K562 (cell line): ENCODE measurements around the gene ID4. TPM values are rescaled to one million over a fixed set of nuclear protein-coding genes. Genes with fewer than 3 reads are reported as not detected.

Source experiments
- ATAC-seq: fragments of 200-7000 bp; cut with Tn5 transposase; 3 replicates; pipeline ENCODE4 v1.9.1; 2020; ENCODE audit warnings: moderate library complexity
- Bru-seq: library from RNA; stranded (reverse); fragments of 400-500 nt; gene quantifications from one replicate; lab custom pipeline; 2021; lab: Mats Ljungman, UMichigan
- BruChase-seq, 2 experiments: library from RNA; stranded (reverse); fragments of 400-500 nt; gene quantifications; one replicate each; lab custom pipeline; 2021; lab: Mats Ljungman, UMichigan
- BruUV-seq: library from RNA; stranded (reverse); fragments of 400-500 nt; replicated peaks from 2 replicates; lab custom pipeline; 2021; lab: Mats Ljungman, UMichigan
- CTCF ChIA-PET: fragments of 300-600 bp; formaldehyde crosslinking; extraction: SDS; loops from one replicate; lab custom pipeline; 2021; ENCODE audit warnings: low intra/inter-chr PET ratio; lab: Yijun Ruan, JAX
- POLR2A ChIA-PET: fragments of 300-600, 350-650 bp; sonication (Branson Sonifier 250); formaldehyde crosslinking; extraction: SDS; loops from one replicate; lab custom pipeline; 2021; ENCODE audit warnings: antibody characterized with exemption, inconsistent platforms; lab: Yijun Ruan, JAX
- DNase-seq, 4 experiments: peaks; one replicate each; pipeline versions ENCODE4 v3.0.0 to v3.0.0-alpha.2; 2011 to 2018; ENCODE audit warnings: low spot score in 3 of 4, mixed read lengths in 3 of 4; ENCODE audit errors: extremely low read depth in 1 of 4
- FAIRE-seq: peaks from 2 replicates; lab custom pipeline; 2011; peaks lifted over from hg19 to GRCh38; lab: Jason Lieb, UNC
- H2AFZ ChIP-seq: 2 replicates; pipeline ENCODE4 v1.6.0; 2011; ENCODE audit warnings: low read depth, low read length, control low read depth, inconsistent platforms
- H3K27ac ChIP-seq: fragments of 200-600 bp; 3 replicates; pipeline ENCODE4 v1.8.0; 2011; ENCODE audit warnings: low read depth, mild to moderate bottlenecking, control low read depth, inconsistent platforms, low read length, moderate library complexity, mixed read lengths; ENCODE audit errors: extremely low read depth
- H3K27me3 ChIP-seq, 2 experiments: fragments of 300-600 bp in 1 of 2; 2 replicates in 1 of 2; 3 replicates in 1 of 2; pipeline versions ENCODE4 v1.6.0 to v1.8.0; 2011; ENCODE audit warnings: inconsistent platforms in 2 of 2, low read length in 2 of 2, mild to moderate bottlenecking in 1 of 2, mixed read lengths in 1 of 2, moderate library complexity in 1 of 2; ENCODE audit not compliant: control insufficient read depth in 2 of 2, insufficient read depth in 2 of 2
- H3K36me3 ChIP-seq: fragments of 300-600 bp; 3 replicates; pipeline ENCODE4 v1.8.0; 2011; ENCODE audit warnings: mild to moderate bottlenecking, low read length, inconsistent platforms; ENCODE audit not compliant: control insufficient read depth, insufficient read depth
- H3K4me1 ChIP-seq, 2 experiments: fragments of 200-600 bp in 1 of 2; replicated peaks in 1 of 2; 2 replicates in 1 of 2; 3 replicates in 1 of 2; pipeline versions ENCODE4 v1.5.1 to v1.8.0; 2011; ENCODE audit warnings: inconsistent platforms in 2 of 2, low read length in 2 of 2, mild to moderate bottlenecking in 1 of 2, mixed read lengths in 1 of 2, moderate library complexity in 1 of 2; ENCODE audit not compliant: control insufficient read depth in 2 of 2, insufficient read depth in 2 of 2
- H3K4me2 ChIP-seq: 2 replicates; pipeline ENCODE4 v1.6.1; 2011; ENCODE audit warnings: low read length, control low read depth, inconsistent platforms, mixed read lengths; ENCODE audit not compliant: insufficient read depth
- H3K4me3 ChIP-seq: fragments of 200-600 bp; sonication (generic), shearing (Covaris generic); 2 replicates; pipeline ENCODE4 v1.5.1; 2016; ENCODE audit warnings: control low read depth, inconsistent platforms
- H3K79me2 ChIP-seq: fragments of 200-600 bp; 3 replicates; pipeline ENCODE4 v1.8.0; 2011; ENCODE audit warnings: low read length, inconsistent platforms; ENCODE audit not compliant: control insufficient read depth, insufficient read depth
- H3K9ac ChIP-seq, 2 experiments: 2 replicates each; pipeline versions ENCODE4 v1.6.0 to v1.6.1; 2011; ENCODE audit warnings: low read depth in 2 of 2, low read length in 2 of 2, control low read depth in 1 of 2, inconsistent platforms in 1 of 2, mild to moderate bottlenecking in 1 of 2, mixed read lengths in 1 of 2; ENCODE audit not compliant: insufficient read depth in 1 of 2
- H3K9me1 ChIP-seq: one replicate; pipeline ENCODE4 v1.6.0; 2011; ENCODE audit warnings: inconsistent platforms, mild to moderate bottlenecking, low read length, moderate library complexity; ENCODE audit not compliant: control insufficient read depth, insufficient read depth
- H3K9me3 ChIP-seq: replicated peaks from 2 replicates; pipeline ENCODE4 v1.5.1; 2011; ENCODE audit warnings: low read depth, low read length, inconsistent platforms; ENCODE audit not compliant: control insufficient read depth, insufficient read depth
- H4K20me1 ChIP-seq: replicated peaks from 2 replicates; pipeline ENCODE4 v1.6.1; 2011; ENCODE audit warnings: low read length, inconsistent platforms, mixed read lengths; ENCODE audit not compliant: control insufficient read depth, insufficient read depth
- NFIX ChIP-seq: fragments of 250-450 bp; sonication (Bioruptor Pico); IDR thresholded peaks from 2 replicates; pipeline ENCODE4 v1.4.0; 2020; ENCODE audit warnings: low read depth, mild to moderate bottlenecking, moderate library complexity
- PCBP2 ChIP-seq: fragments of 200-400 bp; formaldehyde crosslinking; IDR thresholded peaks from 2 replicates; pipeline ENCODE4 v1.6.1; 2018; ENCODE audit warnings: low read length, low read depth, mild to moderate bottlenecking, moderate library complexity; ENCODE audit not compliant: poor library complexity, severe bottlenecking
- PHTF2 ChIP-seq: fragments of 250-450 bp; sonication (Bioruptor Pico); IDR thresholded peaks from 2 replicates; pipeline ENCODE4 v1.5.0; 2021; ENCODE audit warnings: mild to moderate bottlenecking
- SRSF1 ChIP-seq: fragments of 200-400 bp; formaldehyde crosslinking; IDR thresholded peaks from 2 replicates; pipeline ENCODE4 v1.6.1; 2017; ENCODE audit warnings: mild to moderate bottlenecking, low read depth, low read length, moderate library complexity
- ZNF707 ChIP-seq: fragments of 250-450 bp; sonication (Bioruptor Pico); conservative IDR thresholded peaks from 2 replicates; pipeline ENCODE4 v1.8.0; 2022; ENCODE audit warnings: inconsistent platforms, mild to moderate bottlenecking, moderate library complexity
- ZNF780A ChIP-seq: fragments of 250-450 bp; sonication (Bioruptor Pico); IDR thresholded peaks from 2 replicates; pipeline ENCODE4 v1.5.0; 2021; ENCODE audit warnings: mild to moderate bottlenecking
- WGBS: fragments of 100-300 bp; shearing (Covaris generic); methylation state at CpG from one replicate; pipeline ENCODE4 v1.1.6; 2016; ENCODE audit warnings: low coverage, mixed read lengths; ENCODE audit not compliant: insufficient coverage; ENCODE audit errors: missing lambda C conversion rate; 5-methylcytosine and 5-hydroxymethylcytosine counted together
- in situ Hi-C: fragments of 300-500 bp; cut with MboI; formaldehyde crosslinking; loops from 4 replicates; pipeline ENCODE4 v1.15.0; 2018; ENCODE audit warnings: inconsistent platforms, mixed read lengths
- intact Hi-C: fragments of 100-400 bp; cut with micrococcal nuclease; formaldehyde crosslinking; loops from 2 replicates; pipeline ENCODE4 v1.14.2; 2022
- long read RNA-seq, 3 experiments: library from polyadenylated mRNA in 2 of 3; library from RNA in 1 of 3; unstranded in 2 of 3; stranded (forward) in 1 of 3; transcript quantifications; one replicate each; pipeline ENCODE4 v2.0.0, GENCODE V29; 2019 to 2022
- polyA minus RNA-seq, 3 experiments: library from RNA; depleted of rRNA, polyadenylated mRNA; stranded (reverse); fragments of >200 nt; gene quantifications; 2 replicates each; pipeline ENCODE4 v1.2.3, GENCODE V29; 2011
- polyA plus RNA-seq, 8 experiments: library from polyadenylated mRNA; depleted of rRNA in 4 of 8; stranded (reverse) in 5 of 8; unstranded in 3 of 8; fragments of >200 nt; fragmentation: Nextera tagmentation in 2 of 8; fragmentation: Illumina TruSeq in 1 of 8; extraction: Ambion mirVana in 2 of 8; extraction: Trizol in 1 of 8; gene quantifications; 2 replicates each; pipeline versions ENCODE4 v1.2.1 to v1.2.3, GENCODE V29; 2011 to 2014; ENCODE audit warnings: inconsistent platforms in 1 of 8, missing spikeins in 1 of 8
- total RNA-seq, 7 experiments: library from RNA; depleted of rRNA in 6 of 7; stranded (reverse); fragments of >200 nt in 6 of 7; fragmentation: Illumina TruSeq in 2 of 7; extraction: Trizol in 2 of 7; gene quantifications; 2 replicates each; pipeline versions ENCODE4 v1.2.1 to v1.2.3, GENCODE V29; 2011 to 2021; ENCODE audit warnings: low replicate concordance in 1 of 7
- TF ChIP-seq, protein P1 (sequence below), 3 experiments: fragments of 200-800 bp in 1 of 3; fragments of 250-450 bp in 1 of 3; fragments of 450-650 bp in 1 of 3; sonication (Bioruptor Pico) in 1 of 3; sonication (Bioruptor generic) in 1 of 3; formaldehyde crosslinking in 1 of 3; IDR thresholded peaks; 2 replicates each; pipeline versions ENCODE4 v1.6.1 to v1.8.0; 2016 to 2022; ENCODE audit warnings: mild to moderate bottlenecking in 2 of 3, missing genetic modification characterization in 2 of 3, missing compliant biosample characterization in 1 of 3, moderate library complexity in 1 of 3

Gene ID4, protein sequence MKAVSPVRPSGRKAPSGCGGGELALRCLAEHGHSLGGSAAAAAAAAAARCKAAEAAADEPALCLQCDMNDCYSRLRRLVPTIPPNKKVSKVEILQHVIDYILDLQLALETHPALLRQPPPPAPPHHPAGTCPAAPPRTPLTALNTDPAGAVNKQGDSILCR
- total RNA-seq (2011; cell fraction: chromatin; rRNA removed; ENCODE audit: low replicate concordance), result not detected in 2 replicates
- total RNA-seq (2011; cell fraction: nucleolus; rRNA removed), result not detected in 2 replicates
- not detected in 2 replicates for total RNA-seq (2011; cell fraction: nucleoplasm; rRNA removed)
- total RNA-seq (2014; rRNA removed), result not detected in 2 replicates
- total RNA-seq (2014; rRNA removed; fragmentation: Illumina TruSeq; extraction: Trizol), result not detected in 2 replicates
- total RNA-seq (2015; rRNA removed; fragmentation: Illumina TruSeq; extraction: Trizol), result not detected in 2 replicates
- 0.07 TPM in 1 of 2 replicates, not detected in the other for total RNA-seq (2021)
- not detected in 2 replicates for polyA plus RNA-seq (2011; rRNA removed)
- not detected in 2 replicates for polyA plus RNA-seq (2011; cell fraction: cytosol; rRNA removed)
- not detected in 2 replicates for polyA plus RNA-seq (2011; cell fraction: nucleus; rRNA removed)
- not detected in 2 replicates for polyA plus RNA-seq (2012)
- polyA plus RNA-seq (2014; fragmentation: Illumina TruSeq; extraction: Trizol), result not detected in 2 replicates
- not detected for polyA plus RNA-seq (2014; fragmentation: Nextera tagmentation; extraction: Ambion mirVana)
- polyA plus RNA-seq (2014; rRNA removed), result not detected in 2 replicates
- not detected in 2 replicates for polyA minus RNA-seq (2011; rRNA and poly(A)+ RNA removed)
- polyA minus RNA-seq (2011; cell fraction: cytosol; rRNA and poly(A)+ RNA removed), result not detected in 2 replicates
- polyA minus RNA-seq (2011; cell fraction: nucleus; rRNA and poly(A)+ RNA removed), result not detected in 2 replicates
- Bru-seq, nascent RNA, result not detected
- BruChase-seq, experiment 1, labeled RNA remaining after a 2-hour chase, result not detected
- BruChase-seq, experiment 2, labeled RNA remaining after a 6-hour chase, result not detected
- long read RNA-seq, experiment 1, result 0 reads
- long read RNA-seq, experiment 2, result 0 reads
- long read RNA-seq, experiment 3, result 0 reads

DNA sequence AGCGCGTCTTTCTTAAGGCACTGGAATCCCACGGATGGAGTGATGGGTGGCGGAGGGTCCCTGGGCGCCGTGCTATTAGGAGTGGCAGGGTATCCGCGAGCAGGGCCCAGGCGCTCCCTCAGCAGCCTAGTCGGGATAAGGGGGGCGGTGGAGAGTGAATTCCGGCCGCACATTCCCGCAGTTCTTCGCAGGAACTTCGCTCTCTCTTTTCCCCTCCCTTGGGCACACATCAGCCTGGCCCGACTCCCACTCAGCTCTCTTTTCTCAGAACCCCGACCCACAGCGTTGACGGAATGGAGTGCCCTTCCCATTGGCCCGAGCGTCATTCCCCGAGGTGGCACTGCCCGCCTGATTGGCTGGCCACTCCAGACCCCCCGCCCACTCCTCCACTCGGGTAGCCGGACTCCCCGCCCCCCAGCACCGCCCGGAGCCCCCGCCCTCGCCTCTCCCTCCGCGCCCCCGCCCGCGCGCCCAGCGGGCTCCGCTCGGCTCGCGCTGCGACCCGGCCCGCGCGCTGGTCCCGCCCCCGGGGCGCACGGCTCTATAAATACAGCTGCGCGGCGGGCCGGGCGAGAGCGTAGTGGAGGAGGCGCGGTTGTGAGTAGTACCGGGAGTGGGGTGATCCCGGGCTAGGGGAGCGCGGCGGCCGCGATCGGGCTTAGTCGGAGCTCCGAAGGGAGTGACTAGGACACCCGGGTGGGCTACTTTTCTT lies at the start of gene ID4:
ID4 (plus strand) TSS at position 572 of the 712 bp plus-strand sequence. CDS start 385 bp downstream, outside the sequence.
- no peak within 1 kb of the TSS for H2AFZ ChIP-seq
- DNase-seq, result no peak
- no peak for ATAC-seq
- H3K27me3 ChIP-seq, result peaks cover 0 to 5% of the 10 kb centered on the region in 2 experiments; a peak in 1 of 5 replicates
- no peaks in the 10 kb centered on the region for H3K9me3 ChIP-seq
- no peaks in the 10 kb centered on the region for H3K9me1 ChIP-seq
- intact Hi-C loops (no loop called here), in situ Hi-C loops (no loop called here)
- peaks cover 0 to 9% of the 10 kb centered on the region in 2 experiments; a peak in 1 of 5 replicates for H3K4me1 ChIP-seq
- H3K27ac ChIP-seq, result no peak within 1 kb of the TSS
- H3K36me3 ChIP-seq, result no peaks in the 10 kb centered on the region
- CTCF ChIA-PET, result no interaction called here
- H3K4me3 ChIP-seq, result no peak within 1 kb of the TSS
- WGBS, result 41% methylated on average over 44 of the region's 71 CpGs
- no peak within 1 kb of the TSS for H3K9ac ChIP-seq
- H3K4me2 ChIP-seq, result no peak within 1 kb of the TSS
- FAIRE-seq, result no peak
- no peaks in the 10 kb centered on the region for H3K79me2 ChIP-seq
- no TSS peak for BruUV-seq
- peak; percentile 66 for TF ChIP-seq ZNF707 (CRISPR knock-in tag)
- TF ChIP-seq, protein P1, sequence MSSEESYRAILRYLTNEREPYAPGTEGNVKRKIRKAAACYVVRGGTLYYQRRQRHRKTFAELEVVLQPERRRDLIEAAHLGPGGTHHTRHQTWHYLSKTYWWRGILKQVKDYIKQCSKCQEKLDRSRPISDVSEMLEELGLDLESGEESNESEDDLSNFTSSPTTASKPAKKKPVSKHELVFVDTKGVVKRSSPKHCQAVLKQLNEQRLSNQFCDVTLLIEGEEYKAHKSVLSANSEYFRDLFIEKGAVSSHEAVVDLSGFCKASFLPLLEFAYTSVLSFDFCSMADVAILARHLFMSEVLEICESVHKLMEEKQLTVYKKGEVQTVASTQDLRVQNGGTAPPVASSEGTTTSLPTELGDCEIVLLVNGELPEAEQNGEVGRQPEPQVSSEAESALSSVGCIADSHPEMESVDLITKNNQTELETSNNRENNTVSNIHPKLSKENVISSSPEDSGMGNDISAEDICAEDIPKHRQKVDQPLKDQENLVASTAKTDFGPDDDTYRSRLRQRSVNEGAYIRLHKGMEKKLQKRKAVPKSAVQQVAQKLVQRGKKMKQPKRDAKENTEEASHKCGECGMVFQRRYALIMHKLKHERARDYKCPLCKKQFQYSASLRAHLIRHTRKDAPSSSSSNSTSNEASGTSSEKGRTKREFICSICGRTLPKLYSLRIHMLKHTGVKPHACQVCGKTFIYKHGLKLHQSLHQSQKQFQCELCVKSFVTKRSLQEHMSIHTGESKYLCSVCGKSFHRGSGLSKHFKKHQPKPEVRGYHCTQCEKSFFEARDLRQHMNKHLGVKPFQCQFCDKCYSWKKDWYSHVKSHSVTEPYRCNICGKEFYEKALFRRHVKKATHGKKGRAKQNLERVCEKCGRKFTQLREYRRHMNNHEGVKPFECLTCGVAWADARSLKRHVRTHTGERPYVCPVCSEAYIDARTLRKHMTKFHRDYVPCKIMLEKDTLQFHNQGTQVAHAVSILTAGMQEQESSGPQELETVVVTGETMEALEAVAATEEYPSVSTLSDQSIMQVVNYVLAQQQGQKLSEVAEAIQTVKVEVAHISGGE (CRISPR knock-in tag; IDR thresholded peaks at IDR 0.05), result no peak
- no peak for TF ChIP-seq PCBP2
- TF ChIP-seq ZNF780A, result no peak
- TF ChIP-seq SRSF1, result no peak
- no peak for TF ChIP-seq PHTF2 (CRISPR knock-in tag)
- no peak for TF ChIP-seq NFIX (CRISPR knock-in tag)
- H4K20me1 ChIP-seq, result no peaks in the 10 kb centered on the region
- POLR2A ChIA-PET, result no interaction called here
